ENCODE results near the gene BRINP3. TPM values are rescaled to one million over a fixed set of nuclear protein-coding genes. Genes with fewer than 3 reads are reported as not detected.

BRINP3 gene
- total RNA-seq, 4 donors from 2014 or later: 3.5 to 34.1 (median 9.5) TPM

- no peak for DNase-seq (ENCODE audit: extremely low spot score)
- Histone ChIP-seq H3K9me3 (no peaks in the 10 kb centered on the region), H3K36me3 (no peaks in the 10 kb centered on the region), H3K27me3 (no peaks in the 10 kb centered on the region), H3K27ac (replicated peaks in 1 of 4) (no peak overlapping the region), H3K4me1 (peaks cover 0 to 6% (median 0%) of the 10 kb centered on the region in 4 donors), H3K4me3 (no peak overlapping the region)
- intact Hi-C loops (cut with DNase I): no loop called here
- no peak for TF ChIP-seq CTCF (IDR thresholded peaks at IDR 0.05)
- 91% methylated on average over 22 of the region's 22 CpGs for WGBS
Measured at GRCh38 chr1:190098756-190099155, 378.9 kb downstream of the BRINP3 start.

- no peak for DNase-seq (ENCODE audit: extremely low spot score)
- no peaks in the 10 kb centered on the region for H3K9me3 ChIP-seq
- TF ChIP-seq EP300 (IDR thresholded peaks at IDR 0.05): no peak
- TF ChIP-seq POLR2A (IDR thresholded peaks at IDR 0.05; ENCODE audit: low read depth): no peak
- no peak for TF ChIP-seq CTCF (IDR thresholded peaks at IDR 0.05)
- no peak for TF ChIP-seq POLR2AphosphoS5 (IDR thresholded peaks at IDR 0.05)
- intact Hi-C loops (cut with DNase I): no loop called here
- H3K27me3 ChIP-seq: no peaks in the 10 kb centered on the region
- WGBS: 88% methylated on average over 7 of the region's 7 CpGs
- no peaks in the 10 kb centered on the region for H3K36me3 ChIP-seq
- peaks cover 0 to 2% (median 0%) of the 10 kb centered on the region in 4 donors for H3K4me1 ChIP-seq
- H3K4me3 ChIP-seq: no peak overlapping the region
- no peak overlapping the region for H3K27ac ChIP-seq (replicated peaks in 1 of 4)
Measured at GRCh38 chr1:190098107-190098506, 379.6 kb downstream of the BRINP3 start.

GRCh38 chr1:190095596-190095995, 382.1 kb downstream of the BRINP3 start:
- intact Hi-C loops (cut with DNase I): no loop called here
- H3K9me3 ChIP-seq: no peaks in the 10 kb centered on the region
- 94% methylated on average over 1 of the region's 1 CpG for WGBS
- H3K4me1 ChIP-seq: no peaks in the 10 kb centered on the region
- no peak for TF ChIP-seq POLR2AphosphoS5 (IDR thresholded peaks at IDR 0.05)
- TF ChIP-seq CTCF (IDR thresholded peaks at IDR 0.05): no peak
- no peak for TF ChIP-seq EP300 (IDR thresholded peaks at IDR 0.05)
- TF ChIP-seq POLR2A (IDR thresholded peaks at IDR 0.05; ENCODE audit: low read depth): no peak
- DNase-seq (ENCODE audit: extremely low spot score): no peak
- no peak overlapping the region for H3K27ac ChIP-seq (replicated peaks in 1 of 4)
- no peaks in the 10 kb centered on the region for H3K36me3 ChIP-seq
- no peaks in the 10 kb centered on the region for H3K27me3 ChIP-seq
- no peak overlapping the region for H3K4me3 ChIP-seq

- Histone ChIP-seq H3K27me3 (no peaks in the 10 kb centered on the region), H3K4me1 (no peaks in the 10 kb centered on the region), H3K4me3 (no peak overlapping the region), H3K9me3 (no peaks in the 10 kb centered on the region), H3K27ac (replicated peaks in 1 of 4) (no peak overlapping the region), H3K36me3 (no peaks in the 10 kb centered on the region)
- no peak for TF ChIP-seq POLR2A (IDR thresholded peaks at IDR 0.05; ENCODE audit: low read depth)
- no peak for TF ChIP-seq EP300 (IDR thresholded peaks at IDR 0.05)
- TF ChIP-seq CTCF (IDR thresholded peaks at IDR 0.05): no peak
- TF ChIP-seq POLR2AphosphoS5 (IDR thresholded peaks at IDR 0.05): no peak
- intact Hi-C loops (cut with DNase I): no loop called here
- DNase-seq (ENCODE audit: extremely low spot score): no peak
- 69% methylated on average over 8 of the region's 8 CpGs for WGBS
Measured at GRCh38 chr1:190084552-190084951, 393.1 kb downstream of the BRINP3 start.

- no peaks in the 10 kb centered on the region for H3K9me3 ChIP-seq
- TF ChIP-seq POLR2AphosphoS5 (IDR thresholded peaks at IDR 0.05) (no peak), EP300 (IDR thresholded peaks at IDR 0.05) (no peak), POLR2A (IDR thresholded peaks at IDR 0.05; ENCODE audit: low read depth) (no peak), CTCF (IDR thresholded peaks at IDR 0.05) (no peak)
- WGBS: 86% methylated on average over 2 of the region's 2 CpGs
- no peaks in the 10 kb centered on the region for H3K4me1 ChIP-seq
- H3K4me3 ChIP-seq: no peak overlapping the region
- no peak overlapping the region for H3K27ac ChIP-seq (replicated peaks in 1 of 4)
- no peak for DNase-seq (ENCODE audit: extremely low spot score)
- intact Hi-C loops (cut with DNase I): no loop called here
- H3K36me3 ChIP-seq: no peaks in the 10 kb centered on the region
- no peaks in the 10 kb centered on the region for H3K27me3 ChIP-seq
Measured at GRCh38 chr1:190068304-190068703, 409.4 kb downstream of the BRINP3 start.

All from esophagus muscularis mucosa (tissue), 4 donors.